HG03108 (cell line): Measurements from ENCODE around the gene GPR153.

Experiments used
- ATAC-seq: cut with Tn5 transposase; IDR thresholded peaks from one replicate; pipeline ENCODE4 v1.9.1; 2021; ENCODE audit warnings: moderate library complexity; ENCODE audit not compliant: unreplicated experiment

The GPR153 gene

GRCh38 chr1:6287431-6287886 is 26.6 kb upstream of the GPR153 start:
- no peak for ATAC-seq

DNA sequence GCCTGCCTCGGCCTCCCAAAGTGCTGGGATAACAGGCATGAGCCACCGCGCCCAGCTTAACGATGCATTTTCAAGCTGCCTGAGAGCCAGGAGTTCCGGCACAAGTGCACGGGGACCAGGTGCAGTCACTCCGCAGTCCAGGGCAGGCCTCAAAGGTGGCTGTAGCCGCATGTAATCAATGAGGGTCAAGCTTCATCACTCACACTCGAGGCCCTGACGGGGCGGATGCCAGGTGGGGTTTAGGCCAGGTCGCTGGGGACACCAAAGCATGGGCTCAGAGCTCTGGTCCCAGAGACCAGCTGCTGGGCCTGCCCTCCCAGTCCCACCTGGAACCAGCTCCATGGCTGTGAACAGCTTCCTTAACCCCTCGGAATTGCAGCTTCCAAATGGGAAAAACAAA is 26.1 kb upstream of the GPR153 start:
- no peak for ATAC-seq

- no peak for ATAC-seq
Observed at GRCh38 chr1:6286266-6286665, 25.4 kb upstream of the GPR153 start.

GRCh38 chr1:6285336-6285735 is 24.4 kb upstream of the GPR153 start:
- ATAC-seq, result no peak

DNA sequence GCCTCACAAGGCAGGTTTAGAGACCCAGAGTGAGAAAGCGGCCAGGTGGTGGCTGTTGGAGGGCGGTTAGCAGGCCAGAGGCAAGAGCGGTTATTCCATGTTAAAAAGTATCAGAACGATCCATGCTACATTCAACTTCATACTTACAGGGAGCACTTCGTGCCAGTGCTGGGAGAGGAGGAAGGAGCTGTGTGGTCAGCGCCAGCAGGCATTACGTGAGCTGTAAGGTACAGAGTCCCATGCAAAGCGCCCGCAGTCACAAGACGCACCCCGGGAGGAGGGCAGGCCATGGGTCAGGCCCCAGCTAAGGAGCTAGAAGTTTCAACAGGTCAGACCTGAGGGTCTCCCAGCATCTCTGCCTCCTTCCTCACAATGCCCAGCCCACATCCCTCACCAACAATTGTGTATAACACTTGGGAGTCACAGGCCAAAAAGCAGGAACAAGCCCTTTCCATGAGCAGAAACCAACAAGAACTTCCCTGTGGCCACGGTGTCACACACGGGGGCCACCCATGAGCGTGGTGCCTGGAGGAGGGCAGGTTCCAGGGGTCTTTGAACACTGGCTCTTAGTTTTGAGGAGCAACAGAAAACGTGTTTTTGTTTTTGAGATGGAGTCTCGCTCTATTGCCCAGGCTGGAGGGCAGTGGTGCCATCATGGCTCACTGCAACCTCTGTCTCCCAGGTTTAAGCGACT is 21.8 kb upstream of the GPR153 start:
- no peak for ATAC-seq

GRCh38 chr1:6281511-6282402 is 20.9 kb upstream of the GPR153 start:
- no peak for ATAC-seq

GRCh38 chr1:6280761-6281451 is 20.0 kb upstream of the GPR153 start:
- no peak for ATAC-seq

DNA sequence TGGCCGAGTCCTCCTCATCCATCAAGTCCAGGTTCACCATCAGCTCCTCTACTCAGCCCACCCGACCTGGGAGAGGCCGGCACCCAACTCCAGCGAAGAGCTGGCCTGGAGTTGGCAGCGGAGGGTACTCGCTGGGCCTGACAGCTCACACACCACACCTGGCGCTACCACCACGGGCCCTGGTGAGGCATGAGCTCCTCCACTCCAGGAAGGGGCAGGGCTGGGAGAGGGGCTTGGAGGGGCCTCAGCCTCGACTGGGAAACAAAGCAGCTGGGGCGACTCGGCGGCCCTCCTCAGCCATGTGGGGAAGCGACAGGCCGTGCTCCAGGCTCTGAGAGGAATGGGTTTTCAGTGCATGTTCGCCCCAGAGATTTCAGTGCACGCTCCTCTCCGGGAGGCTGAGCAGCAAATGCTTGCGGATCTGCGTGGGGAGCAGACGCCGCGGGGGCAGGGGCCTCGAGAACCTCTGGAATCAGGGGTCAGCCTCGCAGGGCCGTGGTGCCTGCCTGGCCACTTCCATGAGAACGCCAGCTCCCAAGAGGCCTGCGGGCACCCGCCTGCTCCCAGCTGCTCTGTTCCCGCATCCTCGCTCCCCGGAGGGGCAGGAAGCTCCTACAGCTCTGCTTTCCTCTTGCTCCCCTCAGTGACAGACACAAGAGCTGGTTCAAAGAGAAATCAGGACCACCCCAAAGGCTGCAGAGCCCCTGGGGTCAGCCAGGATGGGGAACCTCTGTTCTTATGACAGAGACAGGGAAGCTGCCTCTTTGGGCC is 18.9 kb upstream of the GPR153 start:
- ATAC-seq, result no peak

- no peak for ATAC-seq
Observed at GRCh38 chr1:6279066-6279465, 18.2 kb upstream of the GPR153 start.

GRCh38 chr1:6278263-6278662 is 17.4 kb upstream of the GPR153 start:
- no peak for ATAC-seq

DNA sequence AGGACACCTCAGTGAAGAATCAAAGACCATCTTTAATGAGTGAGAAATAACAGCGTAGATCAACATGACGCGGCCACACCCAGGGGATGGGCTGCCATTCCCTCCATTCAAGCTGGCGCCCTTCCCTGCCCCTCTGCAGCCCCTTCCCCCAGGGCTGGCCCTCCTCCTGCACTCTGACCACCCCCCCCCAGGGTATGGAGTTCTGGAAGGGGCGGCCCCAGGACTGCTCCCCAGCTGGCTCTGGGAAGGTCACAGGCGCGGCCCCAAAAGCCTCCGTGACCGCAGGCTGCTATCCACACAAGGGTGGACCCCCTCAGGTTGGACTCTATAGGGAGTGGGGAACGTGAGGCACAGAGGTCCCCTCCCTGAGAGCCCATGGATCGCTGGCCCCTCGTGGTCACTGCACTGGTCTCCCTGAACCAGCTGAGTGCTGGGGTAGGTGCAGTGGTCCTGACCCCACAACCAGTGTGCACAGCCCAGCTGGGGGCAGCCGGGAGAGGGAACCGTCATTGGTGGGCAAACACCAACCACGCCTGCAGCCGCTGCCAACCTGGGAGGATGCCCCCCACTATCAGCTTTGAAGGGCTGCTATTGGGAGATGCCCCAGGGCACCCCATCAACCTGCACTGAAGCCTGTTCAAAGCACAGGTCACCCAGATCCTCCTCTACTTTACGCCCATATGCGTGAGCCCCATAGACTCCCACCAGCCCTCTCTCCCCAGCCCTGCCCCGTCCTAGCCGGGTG is 16.1 kb upstream of the GPR153 start:
- no peak for ATAC-seq

GRCh38 chr1:6275826-6276782 is 15.2 kb upstream of the GPR153 start:
- ATAC-seq, result no peak

DNA sequence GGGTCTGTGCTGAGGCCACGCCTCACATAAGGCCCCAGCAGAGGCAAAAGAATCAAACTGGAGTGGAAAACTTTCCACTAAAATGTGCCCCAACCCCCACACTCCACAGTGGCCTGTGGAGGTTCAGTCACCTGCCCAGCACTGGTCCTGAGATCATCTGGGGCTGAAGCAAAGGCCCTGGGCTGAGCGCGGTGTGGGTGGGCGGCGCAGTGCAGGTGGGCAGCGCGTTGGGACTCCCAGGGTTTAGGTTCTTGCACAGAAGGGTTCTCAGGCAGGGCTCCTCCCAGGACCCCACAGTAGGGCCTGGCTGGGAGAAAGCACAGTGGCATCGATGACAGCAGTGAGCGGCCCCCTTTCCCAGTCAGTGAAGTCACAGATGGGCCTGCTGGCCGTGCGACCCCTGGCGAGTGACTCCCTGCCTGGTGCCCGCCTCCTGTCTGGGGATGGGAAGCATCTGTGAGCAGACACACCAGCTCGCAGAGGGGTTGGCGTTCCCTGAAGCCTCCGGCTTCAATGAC is 13.8 kb upstream of the GPR153 start:
- ATAC-seq, result no peak

DNA sequence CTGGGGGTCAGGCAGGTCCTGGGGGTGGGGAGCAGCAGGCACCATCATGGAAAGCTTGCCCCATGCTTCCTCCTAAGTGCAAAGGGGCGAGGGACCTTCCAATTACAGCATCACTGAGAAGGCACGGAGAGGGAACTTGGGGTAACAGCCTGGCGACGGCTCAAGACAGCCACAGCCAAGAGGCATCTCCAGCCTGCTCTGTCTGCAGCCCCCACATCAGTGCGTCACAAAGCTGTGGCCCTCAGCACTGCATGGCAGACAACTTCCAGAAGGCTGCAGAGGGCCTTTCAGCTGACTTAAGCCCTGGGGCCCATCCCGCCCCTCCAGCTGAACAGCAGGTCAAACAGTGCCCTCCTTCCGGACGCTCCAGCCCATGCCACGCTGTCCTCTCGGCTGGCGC is 13.2 kb upstream of the GPR153 start:
- no peak for ATAC-seq

GRCh38 chr1:6273380-6273891 is 12.5 kb upstream of the GPR153 start:
- no peak for ATAC-seq

- ATAC-seq, result no peak
Observed at GRCh38 chr1:6272868-6273267, 12.0 kb upstream of the GPR153 start.

- ATAC-seq, result no peak
Observed at GRCh38 chr1:6272452-6272851, 11.6 kb upstream of the GPR153 start.

GRCh38 chr1:6271554-6271953 is 10.7 kb upstream of the GPR153 start:
- no peak for ATAC-seq

DNA sequence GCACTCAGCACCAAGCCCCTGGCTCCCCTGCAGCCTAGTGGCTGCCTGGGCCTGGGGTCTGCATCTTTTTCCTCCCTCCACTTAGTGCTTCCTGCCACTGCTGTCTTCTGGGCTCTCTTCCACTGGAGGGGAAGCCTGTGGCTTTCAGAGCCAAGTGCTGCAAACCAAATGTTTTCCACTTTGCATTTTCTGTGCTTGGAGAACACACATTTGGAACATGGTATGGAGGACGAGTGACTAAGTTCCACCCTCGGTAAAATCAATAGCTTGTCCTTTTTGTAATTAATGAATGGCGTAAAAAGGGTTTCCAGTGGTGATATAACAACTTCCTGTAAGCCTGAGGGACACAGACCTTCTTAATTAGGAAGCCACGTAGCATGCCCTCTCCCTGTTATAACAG is 10.1 kb upstream of the GPR153 start:
- no peak for ATAC-seq
